Measurements from ENCODE around the gene CFAP100. TPM values are rescaled to one million over a fixed set of nuclear protein-coding genes. Genes with fewer than 3 reads are reported as not detected.

Gene CFAP100
- total RNA-seq, 4 donors from 2014 or later, result not detected

GRCh38 chr3:126424039-126424717, 29.5 kb downstream of the CFAP100 start:
- no peak for TF ChIP-seq CTCF (IDR thresholded peaks at IDR 0.05)
- TF ChIP-seq POLR2A (IDR thresholded peaks at IDR 0.05), result no peak
- intact Hi-C loops (cut with DNase I; ENCODE audit: low total_unique reads), result no loop called here
- DNase-seq (ENCODE audit: low spot score in 2 of 2), result peak in 1 of 2 donors; percentile 62
- no peak overlapping the region for H3K4me3 ChIP-seq (ENCODE audit: low read depth, poor library complexity, severe bottlenecking)
- WGBS, 2 donors, result 99 to 100% methylated on average over 1 to 10 of the region's 10 CpGs

GRCh38 chr3:126424751-126425150, 30.0 kb downstream of the CFAP100 start:
- DNase-seq (ENCODE audit: low spot score in 2 of 2), result peak in 1 of 2 donors; percentile 53
- intact Hi-C loops (cut with DNase I; ENCODE audit: low total_unique reads), result no loop called here
- H3K4me3 ChIP-seq (ENCODE audit: low read depth, poor library complexity, severe bottlenecking), result no peak overlapping the region
- 80 to 81% methylated on average over 3 of the region's 3 CpGs for WGBS, 2 donors
- no peak for TF ChIP-seq CTCF (IDR thresholded peaks at IDR 0.05)
- TF ChIP-seq POLR2A (IDR thresholded peaks at IDR 0.05), result no peak

GRCh38 chr3:126431103-126431534, 36.4 kb downstream of the CFAP100 start:
- intact Hi-C loops (cut with DNase I; ENCODE audit: low total_unique reads), result no loop called here
- TF ChIP-seq POLR2A (IDR thresholded peaks at IDR 0.05) (no peak), CTCF (IDR thresholded peaks at IDR 0.05) (no peak)
- no peak overlapping the region for H3K4me3 ChIP-seq (ENCODE audit: low read depth, poor library complexity, severe bottlenecking)
- DNase-seq (ENCODE audit: low spot score in 2 of 2), result peak in 1 of 2 donors; percentile 52
- WGBS, 2 donors, result 89 to 100% methylated on average over 1 of the region's 1 CpG

- DNase-seq (ENCODE audit: low spot score in 2 of 2), result no peak
- intact Hi-C loops (cut with DNase I; ENCODE audit: low total_unique reads), result no loop called here
- no peak for TF ChIP-seq POLR2A (IDR thresholded peaks at IDR 0.05)
- TF ChIP-seq CTCF (IDR thresholded peaks at IDR 0.05), result no peak
- H3K4me3 ChIP-seq (ENCODE audit: low read depth, poor library complexity, severe bottlenecking), result no peak overlapping the region
- 78 to 84% methylated on average over 4 of the region's 4 CpGs for WGBS, 2 donors
Observed at GRCh38 chr3:126432361-126433104, 37.8 kb downstream of the CFAP100 start.

- WGBS, 2 donors, result 90 to 99% methylated on average over 6 of the region's 6 CpGs
- DNase-seq (ENCODE audit: low spot score in 2 of 2), result peak in 1 of 2 donors; percentile 81
- no peak overlapping the region for H3K4me3 ChIP-seq (ENCODE audit: low read depth, poor library complexity, severe bottlenecking)
- TF ChIP-seq POLR2A (IDR thresholded peaks at IDR 0.05), result no peak
- TF ChIP-seq CTCF (IDR thresholded peaks at IDR 0.05), result no peak
- intact Hi-C loops (cut with DNase I; ENCODE audit: low total_unique reads), result no loop called here
Observed at GRCh38 chr3:126433105-126433430, 38.4 kb downstream of the CFAP100 start.
